OCI-LY7 (cell line): ENCODE data around the gene SRBD1. TPM values are rescaled to one million over a fixed set of nuclear protein-coding genes. Genes with fewer than 3 reads are reported as not detected.
A peak's percentile ranks its signal among the peaks of the same experiment; 100 is the strongest.

ENCODE experiments used
- BruUV-seq: library from RNA; stranded (reverse); fragments of 400-500 nt; replicated peaks from 2 replicates; lab custom pipeline; 2021; lab: Mats Ljungman, UMichigan
- CTCF ChIA-PET: fragments of 300-600 bp; sonication (Branson Sonifier 250); formaldehyde crosslinking; loops from one replicate; lab custom pipeline; 2022; ENCODE audit warnings: antibody characterized with exemption; ENCODE audit not compliant: unreplicated experiment; lab: Charles Lee
- POLR2A ChIA-PET: fragments of 300-600 bp; sonication (Branson Sonifier 250); formaldehyde crosslinking; loops from one replicate; lab custom pipeline; 2022; ENCODE audit warnings: antibody characterized with exemption; lab: Charles Lee
- DNase-seq: peaks from one replicate; pipeline ENCODE4 v3.0.0-alpha.2; 2015; ENCODE audit warnings: low spot score
- H2AFZ ChIP-seq: fragments of 200-600 bp; sonication (generic), shearing (Covaris generic); 2 replicates; pipeline ENCODE4 v1.6.1; 2014; ENCODE audit warnings: mild to moderate bottlenecking, antibody characterized with exemption, low read length, moderate library complexity
- H3K27ac ChIP-seq: fragments of 200-600 bp; sonication (generic); 2 replicates; pipeline ENCODE4 v1.5.1; 2014; ENCODE audit warnings: mixed run types, low read depth, mild to moderate bottlenecking, moderate library complexity, low read length, inconsistent platforms; ENCODE audit not compliant: poor library complexity, severe bottlenecking
- H3K36me3 ChIP-seq: fragments of 200-600 bp; sonication (generic); 2 replicates; pipeline ENCODE4 v1.6.1; 2014; ENCODE audit warnings: mild to moderate bottlenecking, antibody characterized with exemption, low read length, moderate library complexity, mixed read lengths; ENCODE audit not compliant: insufficient read depth
- H3K4me1 ChIP-seq: fragments of 200-600 bp; sonication (generic); 2 replicates; pipeline ENCODE4 v1.5.1; 2014; ENCODE audit warnings: mild to moderate bottlenecking, low read length; ENCODE audit not compliant: insufficient read depth, poor library complexity, severe bottlenecking
- H3K4me2 ChIP-seq: fragments of 200-600 bp; sonication (generic); 2 replicates; pipeline ENCODE4 v1.6.1; 2014; ENCODE audit warnings: mild to moderate bottlenecking, low read length
- H3K4me3 ChIP-seq: fragments of 200-600 bp; sonication (generic); 2 replicates; pipeline ENCODE4 v1.5.1; 2014; ENCODE audit warnings: mild to moderate bottlenecking, low read depth, low read length; ENCODE audit not compliant: poor library complexity, severe bottlenecking
- H3K79me2 ChIP-seq: fragments of 200-600 bp; sonication (generic); 2 replicates; pipeline ENCODE4 v1.6.1; 2016; ENCODE audit warnings: low read depth, mild to moderate bottlenecking, low read length, moderate library complexity, mixed read lengths; ENCODE audit not compliant: insufficient read depth
- H3K9me2 ChIP-seq: fragments of 200-600 bp; sonication (generic); 2 replicates; pipeline ENCODE4 v1.6.1; 2016; ENCODE audit warnings: mild to moderate bottlenecking, low read length, mixed read lengths; ENCODE audit not compliant: insufficient read depth
- H3K9me3 ChIP-seq: fragments of 200-600 bp; sonication (generic); 2 replicates; pipeline ENCODE4 v1.6.1; 2014; ENCODE audit warnings: mild to moderate bottlenecking, mixed run types, low read length, mixed read lengths
- H4K20me1 ChIP-seq: fragments of 200-600 bp; sonication (generic); 2 replicates; pipeline ENCODE4 v1.6.1; 2014; ENCODE audit warnings: mild to moderate bottlenecking, antibody characterized with exemption, low read length, moderate library complexity, mixed read lengths; ENCODE audit not compliant: insufficient read depth
- EZH2phosphoT487 ChIP-seq: fragments of 200-600 bp; sonication (generic); IDR thresholded peaks from 2 replicates; pipeline ENCODE4 v1.6.1; 2018; ENCODE audit warnings: low read depth, borderline replicate concordance, mild to moderate bottlenecking, mixed run types, antibody characterized with exemption, low read length, moderate library complexity, mixed read lengths
- intact Hi-C: fragments of 100-400 bp; cut with micrococcal nuclease; formaldehyde crosslinking; loops from one replicate; pipeline ENCODE4 v1.10.0; 2022; ENCODE audit not compliant: unreplicated experiment
- total RNA-seq, 2 experiments: library from RNA; depleted of rRNA in 1 of 2; stranded (reverse); fragments of >200 nt in 1 of 2; shearing (Covaris generic) in 1 of 2; gene quantifications; 2 replicates each; pipeline ENCODE4 v1.2.3, GENCODE V29; 2014 to 2022
- TF ChIP-seq, protein P1 (sequence below): fragments of 200-600 bp; sonication (generic); conservative IDR thresholded peaks from 2 replicates; pipeline ENCODE4 v1.5.1; 2014; ENCODE audit warnings: mild to moderate bottlenecking, antibody characterized with exemption, low read length, moderate library complexity, mixed read lengths

SRBD1 gene
- total RNA-seq, 2 experiments from 2014 or later, result 13.9 to 16.0 TPM

DNA sequence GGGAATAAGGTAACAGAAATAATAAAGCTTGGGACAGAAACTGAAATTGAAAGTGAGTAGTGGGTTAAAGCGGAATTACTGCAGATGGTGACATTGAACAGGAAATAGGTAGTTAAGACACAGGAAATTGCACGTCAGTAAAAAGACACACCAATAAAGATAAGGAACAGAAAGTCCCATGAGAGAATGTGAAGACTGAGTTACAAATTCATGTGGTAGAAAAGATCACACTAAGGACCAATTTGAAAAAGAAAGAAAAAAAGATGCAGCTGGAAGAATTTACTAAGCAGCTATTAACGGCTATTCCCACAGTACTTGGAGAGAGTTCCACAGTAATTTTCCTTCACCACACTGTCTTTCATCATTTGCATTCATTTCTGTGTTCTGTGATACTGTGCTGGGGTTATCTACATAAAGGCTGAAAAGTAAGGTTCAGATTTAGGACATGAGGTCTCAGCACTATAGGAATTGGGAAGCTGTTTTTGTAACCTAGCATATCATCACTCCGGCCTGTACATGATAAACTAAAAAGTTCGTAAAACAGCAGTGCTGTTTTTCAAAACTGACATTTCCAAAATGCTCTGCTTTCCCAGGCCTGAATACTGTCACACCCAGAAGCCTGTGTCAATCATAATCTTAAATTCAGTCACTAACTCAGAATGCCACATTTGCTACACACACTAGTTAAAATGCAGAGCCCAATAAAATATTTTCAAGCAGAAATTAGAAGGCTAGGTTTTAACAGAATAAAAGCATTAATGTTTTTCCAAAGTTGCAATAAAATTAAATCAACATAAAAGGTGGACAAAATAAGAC, 42.9 kb downstream of the SRBD1 start:
- peak overlapping the region; percentile 76 for H2AFZ ChIP-seq

DNA sequence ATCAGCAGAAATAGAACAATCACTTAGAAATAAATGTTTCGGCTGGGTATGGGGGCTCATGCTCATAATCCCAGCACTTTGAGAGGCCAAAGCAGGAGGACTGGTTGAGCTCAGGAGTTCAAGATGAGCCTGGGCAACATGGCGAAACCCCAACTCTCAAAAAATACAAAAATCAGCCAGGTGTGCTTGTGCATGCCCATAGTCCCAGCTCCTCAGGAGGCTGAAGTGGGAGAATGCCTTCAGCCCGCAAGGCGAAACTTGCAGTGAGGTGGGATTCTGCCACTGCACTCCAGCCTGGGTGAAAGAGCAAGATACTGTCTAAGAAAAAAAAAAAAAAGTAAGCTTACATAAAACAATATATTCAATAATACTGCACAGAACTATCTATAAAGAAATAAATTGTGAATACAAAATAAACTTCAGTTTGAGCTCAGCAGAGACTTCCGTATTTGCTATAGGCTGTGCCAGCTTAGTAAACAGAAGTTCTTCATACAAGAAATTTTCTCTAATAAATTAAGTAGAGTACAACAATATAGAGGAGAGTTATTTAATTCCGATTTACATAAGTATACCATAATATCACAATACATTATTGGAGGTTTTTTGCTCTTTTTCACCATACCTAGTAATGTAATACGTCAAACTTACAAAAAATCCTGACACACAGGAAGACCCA, 43.6 kb downstream of the SRBD1 start:
- DNase-seq, result no peak
- Histone ChIP-seq H3K4me1 (peaks cover 16% of the 10 kb centered on the region), H2AFZ (peak overlapping the region; percentile 76), H3K9me3 (peaks cover 12% of the 10 kb centered on the region), H3K4me2 (peak overlapping the region; percentile 43), H3K79me2 (no peaks in the 10 kb centered on the region), H3K36me3 (peaks cover 30% of the 10 kb centered on the region), H4K20me1 (no peaks in the 10 kb centered on the region), H3K27ac (peak overlapping the region; percentile 49), H3K4me3 (peak overlapping the region; percentile 37), H3K9me2 (no peaks in the 10 kb centered on the region)
- POLR2A ChIA-PET, result interaction anchor here (0.6 to 1.3 kb wide), 8 partner anchors 10 to 715 kb away, joined by 3 to 4 read pairs (median 3); no protein-coding TSS in a partner anchor
- no TSS peak for BruUV-seq
- CTCF ChIA-PET, result no interaction called here
- no peak for TF ChIP-seq EZH2phosphoT487
- intact Hi-C loops, result no loop called here

More for the DNA sequence above, 42.9 kb downstream of the SRBD1 start:
- H3K9me3 ChIP-seq, result peaks cover 12% of the 10 kb centered on the region
- H3K4me1 ChIP-seq, result peaks cover 16% of the 10 kb centered on the region
- no peak for TF ChIP-seq EZH2phosphoT487
- TF ChIP-seq, protein P1, sequence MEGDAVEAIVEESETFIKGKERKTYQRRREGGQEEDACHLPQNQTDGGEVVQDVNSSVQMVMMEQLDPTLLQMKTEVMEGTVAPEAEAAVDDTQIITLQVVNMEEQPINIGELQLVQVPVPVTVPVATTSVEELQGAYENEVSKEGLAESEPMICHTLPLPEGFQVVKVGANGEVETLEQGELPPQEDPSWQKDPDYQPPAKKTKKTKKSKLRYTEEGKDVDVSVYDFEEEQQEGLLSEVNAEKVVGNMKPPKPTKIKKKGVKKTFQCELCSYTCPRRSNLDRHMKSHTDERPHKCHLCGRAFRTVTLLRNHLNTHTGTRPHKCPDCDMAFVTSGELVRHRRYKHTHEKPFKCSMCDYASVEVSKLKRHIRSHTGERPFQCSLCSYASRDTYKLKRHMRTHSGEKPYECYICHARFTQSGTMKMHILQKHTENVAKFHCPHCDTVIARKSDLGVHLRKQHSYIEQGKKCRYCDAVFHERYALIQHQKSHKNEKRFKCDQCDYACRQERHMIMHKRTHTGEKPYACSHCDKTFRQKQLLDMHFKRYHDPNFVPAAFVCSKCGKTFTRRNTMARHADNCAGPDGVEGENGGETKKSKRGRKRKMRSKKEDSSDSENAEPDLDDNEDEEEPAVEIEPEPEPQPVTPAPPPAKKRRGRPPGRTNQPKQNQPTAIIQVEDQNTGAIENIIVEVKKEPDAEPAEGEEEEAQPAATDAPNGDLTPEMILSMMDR, result no peak
- peak overlapping the region; percentile 43 for H3K4me2 ChIP-seq
- BruUV-seq, result no TSS peak
- H4K20me1 ChIP-seq, result no peaks in the 10 kb centered on the region
- ChIA-PET POLR2A (interaction anchor here (0.6 to 1.3 kb wide), 7 partner anchors 9 to 715 kb away, joined by 3 to 4 read pairs (median 3); no protein-coding TSS in a partner anchor), CTCF (no interaction called here)
- no peaks in the 10 kb centered on the region for H3K9me2 ChIP-seq
- no peaks in the 10 kb centered on the region for H3K79me2 ChIP-seq
- H3K4me3 ChIP-seq, result peak overlapping the region; percentile 37
- DNase-seq, result peak; percentile 77
- peak overlapping the region; percentile 49 for H3K27ac ChIP-seq
- peaks cover 37% of the 10 kb centered on the region for H3K36me3 ChIP-seq
- intact Hi-C loops, result no loop called here

DNA sequence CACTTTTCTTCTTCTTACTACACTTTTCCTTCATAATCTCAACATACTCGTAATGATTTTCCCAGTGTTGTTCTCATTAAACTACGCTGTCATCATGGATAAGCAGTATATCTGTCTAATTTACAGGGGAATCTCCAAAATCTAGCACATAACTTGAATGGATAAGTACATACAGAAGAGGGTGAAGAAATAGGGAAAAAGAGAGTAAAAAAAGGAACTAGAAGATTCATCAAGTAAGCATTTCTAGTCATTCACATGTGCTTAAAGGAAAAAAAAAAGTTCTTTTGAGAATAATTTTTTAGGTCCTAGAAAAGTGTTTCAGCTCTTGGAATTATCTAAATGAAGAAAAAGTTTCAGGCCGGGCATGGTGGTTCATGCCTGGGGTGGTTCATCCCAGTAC, 51.6 kb downstream of the SRBD1 start:
- POLR2A ChIA-PET, result interaction anchor here (0.5 kb wide), 1 partner anchor 10 kb away, joined by 3 read pairs; no protein-coding TSS in a partner anchor
- H3K4me3 ChIP-seq, result no peak overlapping the region
- TF ChIP-seq, protein P1, result no peak
- TF ChIP-seq EZH2phosphoT487, result no peak
- H2AFZ ChIP-seq, result no peak overlapping the region
- no peaks in the 10 kb centered on the region; the same call in 1 of the 2 replicates for H3K36me3 ChIP-seq
- no peaks in the 10 kb centered on the region for H4K20me1 ChIP-seq
- CTCF ChIA-PET, result no interaction called here
- H3K4me1 ChIP-seq, result no peaks in the 10 kb centered on the region
- BruUV-seq, result no TSS peak
- no peak overlapping the region for H3K27ac ChIP-seq
- no peak for DNase-seq
- no peaks in the 10 kb centered on the region for H3K9me3 ChIP-seq
- H3K4me2 ChIP-seq, result no peak overlapping the region
- no peaks in the 10 kb centered on the region for H3K79me2 ChIP-seq
- intact Hi-C loops, result no loop called here
- no peaks in the 10 kb centered on the region for H3K9me2 ChIP-seq
